DMS114 treated with DMSO at 0.1 percent for 48 hours (cell line): Measurements from ENCODE around the gene HLCS.

Source experiments
- DNase-seq: peaks from one replicate; lab custom pipeline; 2025; ENCODE audit not compliant: unreplicated experiment; lab: John Stamatoyannopoulos, UW

Gene HLCS

DNA sequence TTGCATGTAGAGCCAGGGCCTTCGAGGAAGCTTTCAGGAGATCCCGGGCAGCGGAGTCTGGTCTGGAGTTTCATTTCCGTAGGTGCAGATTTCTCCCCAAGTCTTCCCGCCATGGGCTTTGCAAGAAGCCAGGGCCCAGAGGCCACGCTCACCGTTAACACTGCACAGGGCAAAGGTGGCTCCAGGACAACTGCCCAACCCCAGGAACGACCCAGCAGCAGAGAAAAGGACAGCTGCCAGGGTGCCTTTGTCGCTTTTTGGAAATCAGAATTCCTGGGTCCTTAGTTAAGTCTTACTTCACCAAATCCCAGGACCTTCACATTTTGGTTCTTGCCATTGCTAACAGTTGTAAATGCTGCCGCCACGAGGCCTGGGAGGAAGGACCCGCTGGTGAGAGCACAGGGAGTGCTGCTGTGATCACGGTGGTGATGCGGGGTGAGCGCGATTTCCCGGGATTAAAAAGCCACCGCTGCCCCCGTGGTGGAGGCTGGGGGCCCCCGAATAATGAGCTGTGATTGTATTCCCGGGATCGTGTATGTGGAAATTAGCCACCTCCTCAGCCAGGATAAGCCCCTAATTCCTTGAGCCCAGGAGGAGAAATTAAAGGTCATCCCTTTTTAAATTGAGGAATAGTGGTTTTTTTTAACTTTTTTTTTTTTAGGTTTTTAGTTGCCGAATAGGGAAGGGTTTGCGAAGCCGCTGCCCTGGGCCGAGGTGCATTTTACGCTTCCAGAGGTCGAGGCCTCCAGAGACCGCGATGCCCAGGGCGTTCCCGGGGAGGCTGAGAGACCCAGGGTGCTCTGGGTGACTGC lies 259.3 kb downstream of the HLCS start:
- no peak for DNase-seq

DNA sequence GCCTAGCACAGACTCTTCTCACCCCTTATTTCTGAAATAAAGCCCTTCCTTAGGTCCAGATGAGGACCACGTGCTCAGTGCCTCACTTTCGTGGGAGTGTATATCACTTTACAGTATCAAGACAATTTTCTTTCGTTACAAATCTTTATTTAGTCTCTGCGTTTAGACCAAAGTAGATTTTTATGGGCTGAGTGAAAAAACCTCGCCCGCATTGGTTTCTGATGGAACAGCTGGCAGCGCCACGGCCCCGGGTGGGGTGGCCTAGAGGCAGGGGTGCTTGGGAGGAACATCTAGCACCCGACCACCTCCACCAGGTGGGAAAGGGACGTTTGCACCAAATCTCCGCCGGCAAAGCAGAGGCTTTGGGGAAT lies 260.0 kb downstream of the HLCS start:
- no peak for DNase-seq

DNA sequence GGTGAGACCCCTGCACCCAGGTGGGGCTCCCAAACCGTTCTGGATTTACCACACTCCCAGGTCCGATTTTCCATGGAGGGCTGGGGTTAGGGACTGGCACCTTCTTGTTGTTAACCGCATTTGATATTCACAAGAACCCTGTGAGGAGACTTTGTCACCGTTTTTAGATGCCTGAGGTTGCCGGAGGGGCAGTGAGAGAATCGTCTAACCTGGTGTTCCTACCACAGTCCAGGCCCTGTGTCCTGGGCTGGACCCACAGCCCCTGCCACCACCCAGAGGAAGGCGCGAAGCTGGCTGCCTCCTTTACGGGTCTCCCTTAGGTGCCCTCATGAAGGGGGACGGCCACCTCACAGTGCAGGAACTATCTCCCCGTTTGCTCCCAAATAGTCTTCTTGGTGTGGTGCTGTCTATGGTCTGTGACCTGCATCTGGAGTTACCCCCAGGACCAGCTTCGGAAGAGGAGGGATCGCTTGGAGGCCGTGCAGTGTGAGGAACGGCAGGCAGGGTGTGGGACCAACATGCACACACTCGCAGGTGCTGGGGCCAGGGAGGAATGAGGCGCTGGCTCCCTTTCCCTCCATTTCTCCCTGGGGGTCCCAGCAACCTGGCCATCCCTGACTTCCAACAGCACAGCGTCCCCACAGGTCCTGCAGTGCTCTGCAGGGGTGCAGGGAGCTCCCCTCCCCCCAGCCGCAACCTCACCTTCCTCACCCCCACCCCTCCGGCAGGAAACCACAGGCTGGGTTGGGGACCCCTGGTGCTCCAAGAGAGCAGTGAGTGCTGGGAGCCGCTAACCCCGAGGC lies 260.6 kb downstream of the HLCS start:
- no peak for DNase-seq

DNA sequence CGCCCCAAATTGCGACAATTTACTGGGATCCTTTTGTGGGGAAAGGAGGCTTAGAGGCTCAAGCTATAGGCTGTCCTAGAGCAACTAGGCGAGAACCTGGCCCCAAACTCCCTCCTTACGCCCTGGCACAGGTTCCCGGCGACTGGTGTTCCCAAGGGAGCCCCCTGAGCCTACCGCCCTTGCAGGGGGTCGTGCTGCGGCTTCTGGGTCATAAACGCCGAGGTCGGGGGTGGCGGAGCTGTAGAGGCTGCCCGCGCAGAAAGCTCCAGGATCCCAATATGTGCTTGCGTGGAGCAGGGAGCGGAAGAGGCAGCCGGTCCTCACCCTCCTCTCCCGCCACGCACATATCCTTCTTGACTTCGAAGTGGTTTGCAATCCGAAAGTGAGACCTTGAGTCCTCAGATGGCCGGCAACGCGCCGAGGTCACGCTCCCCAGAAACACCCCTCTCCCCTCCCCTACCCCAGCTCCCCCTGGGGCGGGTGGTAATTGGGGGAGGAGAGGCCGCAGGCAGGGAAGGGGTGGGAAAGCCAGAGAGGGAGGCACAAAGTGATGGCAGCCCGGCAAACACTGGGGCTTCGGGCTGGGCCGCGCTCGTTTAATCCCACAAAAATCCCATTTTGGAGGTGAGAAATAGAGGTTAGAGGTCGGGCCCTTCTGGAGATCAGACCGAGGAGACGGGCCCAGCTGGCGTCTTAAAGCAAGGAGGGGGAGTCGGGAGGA lies 261.4 kb downstream of the HLCS start:
- DNase-seq = no peak

DNA sequence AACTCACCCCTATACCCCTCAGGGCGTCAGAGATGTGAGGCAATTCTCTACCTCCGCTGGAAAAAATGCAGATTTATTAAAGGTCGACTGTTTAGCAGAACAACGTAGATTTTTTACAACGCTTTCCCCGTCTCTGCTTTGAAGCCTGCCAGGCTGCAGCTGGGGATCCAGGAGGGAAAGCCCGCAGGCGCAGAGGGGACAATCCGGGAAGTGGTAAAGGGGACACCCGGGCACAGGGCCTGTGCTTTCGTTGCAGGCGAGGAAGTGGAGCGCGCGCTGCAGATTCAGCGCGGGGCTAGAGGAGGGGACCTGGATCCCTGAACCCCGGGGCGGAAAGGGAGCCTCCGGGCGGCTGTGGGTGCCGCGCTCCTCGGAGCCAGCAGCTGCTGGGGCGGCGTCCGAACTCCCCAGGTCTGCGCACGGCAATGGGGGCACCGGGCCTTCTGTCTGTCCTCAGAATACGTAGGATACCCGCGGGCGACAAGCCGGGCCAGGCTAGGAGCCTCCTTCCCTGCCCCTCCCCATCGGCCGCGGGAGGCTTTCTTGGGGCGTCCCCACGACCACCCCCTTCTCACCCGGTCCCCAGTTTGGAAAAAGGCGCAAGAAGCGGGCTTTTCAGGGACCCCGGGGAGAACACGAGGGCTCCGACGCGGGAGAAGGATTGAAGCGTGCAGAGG lies 262.1 kb downstream of the HLCS start:
- no peak for DNase-seq

DNA sequence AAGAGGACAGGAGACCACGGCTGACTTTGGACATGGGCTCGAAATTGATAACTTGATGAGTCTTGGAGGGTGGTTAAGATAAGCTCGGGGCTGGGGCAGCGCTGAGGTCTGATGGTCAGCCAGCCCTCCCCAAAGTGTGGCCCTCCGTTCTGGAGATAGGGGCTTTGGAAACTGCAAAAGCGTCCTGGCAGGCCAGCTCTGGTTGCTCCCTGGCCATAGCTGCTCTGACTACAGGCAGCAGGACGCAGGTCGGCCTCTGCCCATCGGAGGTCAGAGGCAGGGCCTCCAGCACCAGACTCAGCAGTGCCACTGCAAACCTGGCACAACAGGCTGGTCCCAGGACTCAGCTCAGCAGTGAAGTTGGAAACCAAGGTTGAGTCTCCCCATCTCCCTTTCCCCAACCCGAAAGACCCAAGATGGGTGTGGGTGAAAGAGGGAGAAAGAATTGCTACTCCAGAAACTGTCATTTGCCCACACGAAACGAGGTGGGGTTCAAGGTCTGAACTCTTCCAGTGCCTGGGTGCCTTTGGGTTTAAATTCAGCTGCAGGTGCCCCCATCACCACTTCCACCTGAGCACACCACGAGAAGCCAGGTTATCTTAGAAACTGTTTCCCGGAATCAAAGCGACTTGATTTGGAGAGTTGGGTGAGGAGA lies 262.7 kb downstream of the HLCS start:
- no peak for DNase-seq

DNA sequence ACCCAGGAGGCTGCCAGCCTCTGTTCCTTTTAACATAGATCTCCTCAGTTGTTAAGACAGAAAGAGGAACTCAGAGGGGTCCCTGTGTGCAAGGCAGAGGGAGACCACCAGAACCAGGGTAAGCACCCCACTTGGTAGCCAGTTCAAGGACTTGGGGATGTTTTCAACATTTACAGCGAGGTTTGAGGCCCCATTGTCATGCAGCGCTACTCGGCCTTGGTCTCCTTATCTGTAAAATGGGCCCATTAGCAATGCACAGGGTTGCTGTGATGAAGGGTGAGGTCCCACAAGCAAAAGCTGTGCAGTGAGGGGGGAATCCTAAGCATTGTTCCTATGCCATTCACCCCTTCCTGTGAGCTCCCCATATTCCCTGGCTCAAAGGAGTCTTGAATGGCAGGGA lies 263.3 kb downstream of the HLCS start:
- no peak for DNase-seq

DNA sequence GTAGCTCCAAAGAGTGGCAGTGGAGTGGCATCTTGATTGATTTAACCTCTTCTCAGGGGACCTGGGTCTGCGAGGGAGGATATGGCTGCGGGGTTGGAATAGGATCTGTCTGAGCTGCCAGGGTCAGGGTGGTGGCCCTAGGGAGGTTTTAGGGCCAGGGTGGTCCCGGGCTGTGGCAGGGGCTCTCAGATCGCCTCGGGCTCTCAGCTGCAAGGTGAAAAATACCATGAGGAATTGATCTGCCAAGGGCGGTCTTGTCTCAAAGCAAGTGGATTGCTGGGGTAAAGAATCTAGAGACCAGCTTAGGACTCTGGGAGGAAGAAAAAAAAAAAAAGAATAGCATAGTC lies 263.9 kb downstream of the HLCS start:
- no peak for DNase-seq

DNA sequence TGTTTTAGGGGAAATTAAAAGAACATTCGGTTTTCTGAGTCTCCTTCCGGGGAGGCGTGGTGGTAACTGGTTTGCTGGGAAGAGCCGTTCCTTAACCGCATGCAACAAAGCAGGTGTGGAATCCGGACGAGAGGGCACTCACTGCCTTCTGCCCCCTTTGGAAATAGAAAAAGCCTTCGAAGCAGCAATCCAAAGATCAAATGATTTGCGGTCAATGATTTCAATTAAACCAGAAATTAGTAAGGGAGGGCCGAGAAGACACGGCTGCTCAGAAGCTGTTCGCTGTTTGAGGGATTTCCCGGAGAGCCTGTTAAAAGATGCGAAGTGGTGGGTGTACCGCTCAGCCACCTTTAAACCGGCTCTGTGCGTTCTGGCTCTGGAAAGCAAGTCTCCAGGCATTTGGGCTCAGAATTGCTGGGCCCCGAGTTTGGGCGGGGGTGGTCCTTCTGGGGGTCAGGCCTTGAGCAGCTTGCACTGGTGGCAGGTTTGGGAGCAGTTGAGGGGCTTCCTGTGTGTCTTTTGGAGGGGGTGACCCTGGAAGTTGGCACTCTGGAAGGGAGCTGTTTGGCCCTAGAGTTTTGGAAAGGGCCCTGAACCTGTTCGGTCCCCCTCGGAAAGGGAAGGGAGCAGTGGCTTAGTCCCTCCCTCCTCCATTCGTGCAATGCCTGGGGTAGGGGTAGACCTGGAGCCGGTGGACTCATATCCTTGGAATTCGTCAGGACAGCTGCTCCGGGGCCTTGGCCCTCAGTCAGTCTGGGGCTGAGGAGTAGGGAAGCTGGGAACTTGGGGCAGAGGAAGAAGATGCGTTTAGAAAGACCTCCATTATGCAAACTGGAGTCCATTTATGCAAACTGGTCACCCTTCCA lies 264.5 kb downstream of the HLCS start:
- DNase-seq = no peak

DNA sequence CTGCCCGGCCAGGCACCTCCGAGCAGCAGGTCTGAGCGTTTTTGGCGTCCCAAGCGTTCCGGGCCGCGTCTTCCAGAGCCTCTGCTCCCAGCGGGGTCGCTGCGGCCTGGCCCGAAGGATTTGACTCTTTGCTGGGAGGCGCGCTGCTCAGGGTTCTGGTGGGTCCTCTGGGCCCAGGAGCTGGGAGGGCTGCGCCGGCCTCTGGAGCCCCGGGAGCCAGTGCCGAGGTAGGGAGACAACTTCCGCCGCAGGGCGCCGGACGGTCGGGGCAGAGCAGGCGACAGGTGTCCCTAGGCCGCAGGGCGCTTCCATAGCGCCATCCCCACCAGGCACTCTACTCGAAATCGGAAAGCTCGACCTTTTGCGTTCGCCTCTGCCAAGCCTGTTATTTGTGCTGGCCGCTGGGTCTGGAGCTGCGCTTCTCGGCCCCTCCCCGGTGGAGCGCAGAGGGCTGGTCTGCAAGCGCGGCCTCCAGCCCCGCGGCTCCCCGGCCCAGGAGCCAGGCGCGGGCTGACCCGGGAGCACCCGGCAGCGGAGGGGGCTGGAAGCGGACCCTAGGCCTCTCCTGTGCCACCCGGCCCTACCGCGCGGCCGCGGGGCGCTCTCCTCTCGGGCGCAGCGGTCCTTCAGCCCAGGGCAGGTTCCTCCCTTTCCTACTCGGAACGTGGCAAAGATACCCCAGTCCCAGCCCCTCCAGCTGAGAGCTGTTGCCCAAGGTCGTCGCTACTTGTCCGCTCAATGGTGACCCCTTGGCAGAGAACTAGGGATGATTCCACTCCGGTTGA lies 265.3 kb downstream of the HLCS start:
- DNase-seq = peak; percentile 9
